ENCODE measurements around the gene CASTOR2.
"Not testable (repeated sequence)": the region's sequence is repeated elsewhere in the genome, so short reads cannot be mapped to it uniquely, and the experiment has no call there.

Gene CASTOR2

DNA sequence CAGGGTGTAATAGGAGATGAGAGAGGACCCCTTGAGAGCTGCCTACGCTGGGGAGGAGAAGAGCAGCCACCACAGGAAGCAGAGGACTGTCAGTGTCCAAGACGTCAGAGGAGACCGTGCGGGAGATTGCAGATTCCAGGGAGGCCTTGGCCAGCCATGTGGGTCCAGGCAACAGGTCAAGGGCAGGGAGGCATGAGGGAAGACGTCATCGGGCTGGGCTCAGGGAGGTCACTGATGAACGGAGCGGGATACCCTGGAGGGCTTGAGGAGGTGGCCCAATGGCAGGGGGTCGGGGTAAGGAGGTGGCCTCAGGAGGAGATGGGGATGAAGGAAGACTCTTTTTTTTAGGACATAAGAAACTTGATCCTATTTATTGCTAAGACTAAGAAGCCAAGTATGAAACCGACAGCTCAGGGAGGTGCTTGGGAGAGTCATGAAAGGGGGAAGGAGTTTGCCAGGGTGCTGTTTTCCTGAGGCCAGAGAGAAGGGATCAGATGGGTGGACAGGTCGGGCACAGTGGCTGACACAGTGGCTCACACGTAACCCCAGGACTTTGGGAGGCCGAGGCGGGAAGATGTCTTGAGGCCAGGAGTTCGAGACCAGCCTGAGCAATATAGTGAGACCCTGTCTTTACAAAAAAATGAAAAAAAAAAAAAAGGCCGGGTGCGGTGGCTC is 30.5 kb downstream of the CASTOR2 start:
- DNase-seq (ENCODE audit: low read depth in 2 of 2) = not testable (repeated sequence)

DNA sequence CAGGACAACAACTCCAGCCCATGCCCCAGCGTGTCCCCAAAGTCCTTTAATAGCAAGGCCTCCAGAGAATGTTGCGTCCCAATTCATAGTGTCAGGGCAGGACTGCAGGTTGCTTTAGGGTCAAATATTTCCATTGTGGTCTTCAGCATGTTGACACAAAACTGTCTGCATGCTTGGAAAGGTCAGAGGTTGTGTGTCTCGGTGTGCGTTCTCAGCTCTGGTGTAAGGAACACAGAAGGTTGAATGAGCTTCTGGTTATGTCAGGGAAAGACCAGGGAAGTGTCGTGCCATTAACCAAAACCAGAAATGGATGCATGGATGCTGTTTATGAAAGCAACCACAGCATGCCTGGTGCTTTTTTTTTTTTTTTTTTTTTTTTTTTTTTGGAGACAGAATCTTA is 31.9 kb downstream of the CASTOR2 start:
- not testable (repeated sequence) for DNase-seq (ENCODE audit: low read depth in 2 of 2)

- DNase-seq (ENCODE audit: low read depth in 2 of 2) = not testable (repeated sequence)
Observed at GRCh38 chr7:74997811-74998210, 33.3 kb downstream of the CASTOR2 start.

GRCh38 chr7:75001356-75001755 is 36.9 kb downstream of the CASTOR2 start:
- not testable (repeated sequence) for DNase-seq (ENCODE audit: low read depth in 2 of 2)

GRCh38 chr7:75010036-75010435 is 45.5 kb downstream of the CASTOR2 start:
- DNase-seq (ENCODE audit: low read depth in 2 of 2) = no peak

- no peak for DNase-seq (ENCODE audit: low read depth in 2 of 2)
Observed at GRCh38 chr7:75017832-75018231, 53.3 kb downstream of the CASTOR2 start.

DNA sequence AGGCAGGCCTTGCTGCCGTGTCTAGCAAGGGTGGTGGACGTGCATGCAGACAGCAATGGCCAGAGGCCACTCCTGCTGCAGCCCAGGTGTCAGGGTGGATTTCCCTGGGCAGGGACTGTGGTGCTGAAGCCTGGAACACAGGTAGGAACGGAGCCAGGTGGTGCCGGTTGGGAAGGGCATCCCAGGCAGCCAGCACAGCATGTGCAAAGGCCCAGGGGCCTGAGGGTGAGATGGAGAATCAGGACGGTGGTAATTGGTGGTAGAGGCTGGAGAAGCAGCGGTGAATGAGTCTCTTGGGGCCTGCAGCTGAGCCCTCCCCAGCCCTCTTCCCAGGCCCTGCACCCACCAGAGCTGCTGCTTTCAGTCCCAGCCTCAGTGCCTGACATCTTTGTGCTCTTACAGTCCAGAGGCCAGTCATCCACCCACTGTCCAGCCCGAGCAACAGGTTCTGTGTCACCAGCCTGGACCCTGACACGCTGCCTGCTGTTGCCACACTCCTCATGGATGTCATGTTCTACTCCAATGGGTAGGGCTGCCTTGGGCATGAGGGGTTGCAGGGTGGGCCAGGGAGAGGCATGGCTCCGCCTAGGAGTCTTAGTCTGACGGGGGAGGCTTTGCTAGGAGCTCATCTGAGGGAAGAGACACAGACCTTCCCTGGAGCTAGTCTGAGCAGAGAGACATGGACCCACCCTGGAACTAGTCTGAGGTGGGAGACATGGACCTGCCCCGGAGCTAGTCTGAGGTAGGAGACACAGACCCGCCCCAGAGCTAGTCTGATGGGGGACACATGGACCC is 54.3 kb downstream of the CASTOR2 start:
- no peak for DNase-seq (ENCODE audit: low read depth in 2 of 2)

- no peak for DNase-seq (ENCODE audit: low read depth in 2 of 2)
Observed at GRCh38 chr7:75019800-75020199, 55.3 kb downstream of the CASTOR2 start.

- no peak for DNase-seq (ENCODE audit: low read depth in 2 of 2)
Observed at GRCh38 chr7:75024922-75025321, 60.4 kb downstream of the CASTOR2 start.

DNA sequence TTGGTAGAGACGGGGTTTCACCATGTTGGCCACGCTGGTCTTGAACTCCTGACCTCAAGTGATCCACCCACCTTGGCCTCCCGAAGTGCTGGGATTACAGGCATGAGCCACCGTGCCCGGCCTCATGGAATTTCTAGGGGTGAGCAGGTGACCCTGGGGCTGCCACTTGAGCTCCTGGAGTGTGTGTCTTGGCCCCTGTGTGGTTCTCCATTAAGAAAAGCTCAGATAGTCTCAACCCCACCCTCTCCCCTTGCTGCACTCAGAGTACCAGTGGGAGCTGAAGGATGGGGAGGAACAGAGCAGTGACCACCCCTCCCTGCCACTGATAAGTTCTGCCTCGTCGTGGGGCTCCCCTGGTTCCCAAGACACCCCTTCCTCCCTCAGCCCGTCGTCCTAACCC is 63.8 kb downstream of the CASTOR2 start:
- no peak for DNase-seq (ENCODE audit: low read depth in 2 of 2)

- DNase-seq (ENCODE audit: low read depth in 2 of 2) = no peak
Observed at GRCh38 chr7:75033064-75033463, 68.6 kb downstream of the CASTOR2 start.

DNA sequence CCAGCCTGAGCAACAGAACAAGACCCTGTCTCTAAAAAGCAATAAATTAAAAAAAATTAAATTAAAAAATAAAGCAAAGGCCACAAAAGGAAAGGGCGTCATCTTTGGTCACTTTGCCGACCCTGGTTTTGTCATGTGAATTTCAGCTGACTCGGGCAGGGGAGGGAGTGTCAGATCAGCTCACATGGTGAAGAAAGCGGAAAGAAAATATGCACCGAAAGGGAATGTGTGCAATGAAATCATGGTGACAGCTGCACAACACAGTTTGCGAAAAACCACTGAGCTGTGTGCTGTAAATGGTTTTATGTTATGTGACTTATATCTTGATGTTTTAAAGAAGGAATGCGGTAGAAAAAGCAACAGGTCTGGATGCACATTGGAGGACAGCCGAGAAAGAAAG is 69.3 kb downstream of the CASTOR2 start:
- DNase-seq (ENCODE audit: low read depth in 2 of 2) = no peak

DNA sequence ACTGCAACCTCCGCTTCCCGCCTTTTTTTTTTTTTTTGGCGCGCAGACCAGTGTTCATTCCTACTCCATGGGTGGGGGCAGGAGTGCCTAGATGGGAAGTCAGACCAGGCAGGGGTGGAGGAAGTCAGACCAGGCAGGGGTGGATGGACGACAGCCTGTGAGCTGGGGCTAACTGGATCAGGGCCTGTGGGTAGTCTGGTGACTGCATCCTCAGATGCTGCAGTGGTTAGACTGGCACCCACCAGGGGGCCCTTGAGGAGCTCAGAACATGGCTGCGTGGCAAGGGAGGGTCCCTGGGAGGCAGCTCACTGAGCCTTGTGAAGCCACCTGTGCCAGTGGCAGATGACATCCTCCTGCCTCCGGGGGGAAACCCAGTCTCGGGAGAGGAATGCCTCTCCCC is 74.0 kb downstream of the CASTOR2 start:
- DNase-seq (ENCODE audit: low read depth in 2 of 2) = no peak

DNA sequence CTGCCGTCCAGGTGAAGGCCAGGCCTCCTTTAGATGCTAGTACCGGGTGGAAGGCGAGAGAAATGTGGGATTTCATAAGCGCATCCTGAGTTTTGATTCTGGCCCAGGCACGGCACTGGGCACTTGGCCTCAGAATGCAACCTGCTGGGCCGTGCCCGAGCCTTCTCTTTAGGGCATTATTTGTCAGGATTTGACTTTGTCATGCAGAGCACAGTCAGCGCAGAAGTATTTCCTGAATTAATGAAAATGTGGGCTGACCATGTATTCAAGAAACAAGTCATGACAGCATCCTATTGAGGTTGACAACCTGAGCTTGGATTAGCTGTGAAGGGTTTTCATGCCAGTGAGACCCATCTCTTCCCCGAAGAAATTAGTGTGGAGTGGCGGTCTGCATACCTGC is 74.7 kb downstream of the CASTOR2 start:
- DNase-seq (ENCODE audit: low read depth in 2 of 2) = no peak

- DNase-seq (ENCODE audit: low read depth in 2 of 2) = no peak
Observed at GRCh38 chr7:75039709-75040108, 75.2 kb downstream of the CASTOR2 start.

DNA sequence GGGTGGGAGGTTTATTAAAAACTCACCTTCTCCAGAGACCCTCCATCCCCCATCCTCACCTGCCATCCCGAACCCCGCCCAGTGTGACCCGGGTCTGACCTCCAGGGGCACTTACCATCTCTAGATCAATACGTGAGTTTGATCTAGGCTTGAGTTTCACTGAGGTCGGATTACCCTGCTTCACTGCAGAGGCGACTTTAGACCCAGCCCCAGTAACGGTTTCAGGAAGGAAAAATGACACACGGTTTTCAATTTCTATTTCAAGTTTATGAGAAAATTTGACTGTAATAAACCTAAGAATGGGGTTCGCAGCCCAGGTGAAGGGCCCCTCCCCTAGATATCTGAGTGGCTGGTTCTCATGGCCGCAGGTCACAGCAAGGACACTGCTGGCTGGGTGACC is 76.0 kb downstream of the CASTOR2 start:
- no peak for DNase-seq (ENCODE audit: low read depth in 2 of 2)

GRCh38 chr7:75042286-75042685 is 77.8 kb downstream of the CASTOR2 start:
- no peak for DNase-seq (ENCODE audit: low read depth in 2 of 2)

GRCh38 chr7:75042831-75043703 is 78.6 kb downstream of the CASTOR2 start:
- DNase-seq (ENCODE audit: low read depth in 2 of 2) = no peak

GRCh38 chr7:75045881-75046280 is 81.4 kb downstream of the CASTOR2 start:
- DNase-seq (ENCODE audit: low read depth in 2 of 2) = no peak

- DNase-seq (ENCODE audit: low read depth in 2 of 2) = no peak
Observed at GRCh38 chr7:75048435-75049379, 84.2 kb downstream of the CASTOR2 start.

DNA sequence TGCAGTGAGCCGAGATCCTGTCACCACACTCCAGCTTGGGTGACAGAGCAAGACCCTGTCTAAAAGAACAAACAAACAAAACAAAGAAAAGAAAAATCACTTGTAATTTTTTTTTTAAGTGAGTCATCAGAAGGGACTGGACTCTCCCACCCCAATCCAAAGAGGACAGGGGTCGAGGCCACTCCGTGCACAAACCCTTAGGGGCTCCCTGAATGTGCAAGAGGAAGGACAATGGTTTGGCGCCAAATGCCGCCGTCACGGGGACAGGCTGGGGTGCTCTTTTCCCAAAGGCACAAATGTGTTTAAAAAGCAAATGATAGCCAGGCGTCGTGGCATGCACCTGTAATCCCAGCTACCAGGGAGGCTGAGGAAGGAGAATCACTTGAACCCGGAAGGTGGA is 85.3 kb downstream of the CASTOR2 start:
- no peak for DNase-seq (ENCODE audit: low read depth in 2 of 2)
